Nephron (organoid): ENCODE data around the gene NCOA1.
"Not testable (repeated sequence)": the region's sequence is repeated elsewhere in the genome, so short reads cannot be mapped to it uniquely, and the experiment has no call there.

Experiments
- H3K27ac Mint-ChIP-seq, 3 experiments: 2 replicates each; pipeline ENCODE4 v1.8.0; 2020; ENCODE audit warnings: mixed read lengths in 3 of 3, mild to moderate bottlenecking in 2 of 3, moderate library complexity in 1 of 3
- H3K27me3 Mint-ChIP-seq: 2 replicates; pipeline ENCODE4 v1.8.0; 2021; ENCODE audit warnings: low read depth, mild to moderate bottlenecking, moderate library complexity, mixed read lengths
- H3K36me3 Mint-ChIP-seq: 2 replicates; pipeline ENCODE4 v1.8.0; 2020; ENCODE audit warnings: low read depth, mixed read lengths
- H3K4me1 Mint-ChIP-seq: 2 replicates; pipeline ENCODE4 v1.8.0; 2020; ENCODE audit warnings: mixed read lengths
- H3K4me3 Mint-ChIP-seq, 3 experiments: 2 replicates each; pipeline ENCODE4 v1.8.0; 2020; ENCODE audit warnings: mild to moderate bottlenecking in 3 of 3, mixed read lengths in 3 of 3, moderate library complexity in 2 of 3
- H3K9me3 Mint-ChIP-seq: 2 replicates; pipeline ENCODE4 v1.8.0; 2020; ENCODE audit warnings: mixed read lengths
- CTCF ChIP-seq, 3 experiments: fragments of 200-600 bp; sonication (generic); IDR thresholded peaks; one replicate each; pipeline ENCODE4 v1.5.0; 2021; ENCODE audit warnings: antibody characterized with exemption in 3 of 3; ENCODE audit not compliant: unreplicated experiment in 3 of 3

The NCOA1 gene

GRCh38 chr2:24461685-24462084 lies 29.4 kb upstream of the NCOA1 start:
- H3K4me3 Mint-ChIP-seq = no peak overlapping the region
- no peak for TF ChIP-seq CTCF (IDR thresholded peaks at IDR 0.05; ENCODE audit: unreplicated experiment in 3 of 3)
- peaks cover 10% of the 10 kb centered on the region for H3K4me1 Mint-ChIP-seq
- no peaks in the 10 kb centered on the region for H3K36me3 Mint-ChIP-seq
- peaks cover 12% of the 10 kb centered on the region for H3K27me3 Mint-ChIP-seq
- no peak overlapping the region for H3K27ac Mint-ChIP-seq
- H3K9me3 Mint-ChIP-seq = no peaks in the 10 kb centered on the region

GRCh38 chr2:24463271-24463670 lies 27.8 kb upstream of the NCOA1 start:
- TF ChIP-seq CTCF (IDR thresholded peaks at IDR 0.05; ENCODE audit: unreplicated experiment in 3 of 3) = no peak
- H3K27ac Mint-ChIP-seq = no peak overlapping the region
- no peak overlapping the region for H3K4me3 Mint-ChIP-seq
- no peaks in the 10 kb centered on the region for H3K36me3 Mint-ChIP-seq
- peaks cover 14% of the 10 kb centered on the region for H3K27me3 Mint-ChIP-seq
- H3K9me3 Mint-ChIP-seq = no peaks in the 10 kb centered on the region
- peaks cover 7% of the 10 kb centered on the region for H3K4me1 Mint-ChIP-seq

GRCh38 chr2:24466871-24467870 lies 23.9 kb upstream of the NCOA1 start:
- Mint-ChIP-seq H3K4me1 (no peaks in the 10 kb centered on the region), H3K9me3 (no peaks in the 10 kb centered on the region), H3K27me3 (peaks cover 7% of the 10 kb centered on the region), H3K4me3 (no peak overlapping the region), H3K27ac (no peak overlapping the region), H3K36me3 (no peaks in the 10 kb centered on the region)
- no peak for TF ChIP-seq CTCF (IDR thresholded peaks at IDR 0.05; ENCODE audit: unreplicated experiment in 3 of 3)

GRCh38 chr2:24468453-24468852 lies 22.6 kb upstream of the NCOA1 start:
- H3K4me3 Mint-ChIP-seq, H3K36me3 Mint-ChIP-seq, H3K27ac Mint-ChIP-seq, H3K4me1 Mint-ChIP-seq, H3K27me3 Mint-ChIP-seq, H3K9me3 Mint-ChIP-seq: not testable (repeated sequence)

- Mint-ChIP-seq H3K4me3 (no peak overlapping the region), H3K36me3 (no peaks in the 10 kb centered on the region), H3K9me3 (no peaks in the 10 kb centered on the region), H3K4me1 (no peaks in the 10 kb centered on the region), H3K27ac (no peak overlapping the region), H3K27me3 (peaks cover 7% of the 10 kb centered on the region)
- TF ChIP-seq CTCF (IDR thresholded peaks at IDR 0.05; ENCODE audit: unreplicated experiment in 3 of 3) = no peak
Observed at GRCh38 chr2:24469148-24469650, 21.9 kb upstream of the NCOA1 start.

GRCh38 chr2:24471662-24472061 lies 19.4 kb upstream of the NCOA1 start:
- Mint-ChIP-seq H3K27ac (no peak overlapping the region), H3K9me3 (no peaks in the 10 kb centered on the region), H3K4me3 (no peak overlapping the region), H3K4me1 (no peaks in the 10 kb centered on the region), H3K36me3 (no peaks in the 10 kb centered on the region), H3K27me3 (peaks cover 7% of the 10 kb centered on the region)
- no peak for TF ChIP-seq CTCF (IDR thresholded peaks at IDR 0.05; ENCODE audit: unreplicated experiment in 3 of 3)
